Neuronal stem cell (in vitro differentiated cells): Measurements from ENCODE around the gene GYPB.
"Not testable (repeated sequence)": the region's sequence is repeated elsewhere in the genome, so short reads cannot be mapped to it uniquely, and the experiment has no call there.

ENCODE experiments used
- DNase-seq: peaks from one replicate; pipeline ENCODE4 v3.0.0-alpha.2; 2013; ENCODE audit warnings: low spot score
- H2AFZ ChIP-seq: one replicate; pipeline ENCODE4 v1.6.1; 2013; ENCODE audit warnings: mild to moderate bottlenecking, low read length, inconsistent platforms
- H2AK5ac ChIP-seq: 2 replicates; pipeline ENCODE4 v1.6.1; 2013; ENCODE audit warnings: low read depth, mild to moderate bottlenecking, inconsistent platforms, low read length, moderate library complexity, mixed read lengths
- H2BK120ac ChIP-seq: 2 replicates; pipeline ENCODE4 v1.6.1; 2013; ENCODE audit warnings: low read depth, mild to moderate bottlenecking, inconsistent platforms, low read length, moderate library complexity, mixed read lengths
- H2BK12ac ChIP-seq: one replicate; pipeline ENCODE4 v1.6.1; 2013; ENCODE audit warnings: low read length, inconsistent platforms
- H2BK15ac ChIP-seq: 2 replicates; pipeline ENCODE4 v1.6.1; 2013; ENCODE audit warnings: mild to moderate bottlenecking, low read length, inconsistent platforms, mixed read lengths
- H2BK5ac ChIP-seq: one replicate; pipeline ENCODE4 v1.6.1; 2013; ENCODE audit warnings: inconsistent platforms, mild to moderate bottlenecking, low read length, moderate library complexity
- H3K14ac ChIP-seq: one replicate; pipeline ENCODE4 v1.6.1; 2013; ENCODE audit warnings: low read length, inconsistent platforms
- H3K18ac ChIP-seq: 2 replicates; pipeline ENCODE4 v1.6.1; 2013; ENCODE audit warnings: low read length, inconsistent platforms
- H3K23ac ChIP-seq: 2 replicates; pipeline ENCODE4 v1.6.1; 2013; ENCODE audit warnings: low read depth, mild to moderate bottlenecking, mixed read lengths, low read length, inconsistent platforms; ENCODE audit not compliant: poor library complexity
- H3K27ac ChIP-seq: replicated peaks from 3 replicates; pipeline ENCODE4 v1.5.1; 2013; ENCODE audit warnings: low read length, inconsistent platforms
- H3K27me3 ChIP-seq, 3 experiments: 2 replicates each; pipeline ENCODE4 v1.6.1; 2013; ENCODE audit warnings: low read length in 3 of 3, mild to moderate bottlenecking in 2 of 3, inconsistent platforms in 1 of 3, low read depth in 1 of 3, mixed read lengths in 1 of 3, moderate library complexity in 1 of 3; ENCODE audit not compliant: control insufficient read depth in 3 of 3, insufficient read depth in 3 of 3
- H3K36me3 ChIP-seq, 2 donors: replicated peaks in 1 of 2; 2 replicates each; pipeline ENCODE4 v1.6.1; 2013; ENCODE audit warnings: low read length in 2 of 2; ENCODE audit not compliant: control insufficient read depth in 2 of 2, insufficient read depth in 2 of 2
- H3K4ac ChIP-seq: 2 replicates; pipeline ENCODE4 v1.6.1; 2013; ENCODE audit warnings: inconsistent platforms, mild to moderate bottlenecking, low read length, moderate library complexity
- H3K4me1 ChIP-seq, 2 donors: 1 replicate in 1 of 2; 2 replicates in 1 of 2; pipeline ENCODE4 v1.6.1; 2013; ENCODE audit warnings: low read length in 2 of 2, low read depth in 1 of 2; ENCODE audit not compliant: control insufficient read depth in 2 of 2, insufficient read depth in 1 of 2
- H3K4me2 ChIP-seq: one replicate; pipeline ENCODE4 v1.6.1; 2013; ENCODE audit warnings: mild to moderate bottlenecking, low read length, inconsistent platforms; ENCODE audit not compliant: insufficient read depth, poor library complexity, severe bottlenecking
- H3K4me3 ChIP-seq, 2 donors: 2 replicates each; pipeline ENCODE4 v1.5.1; 2013; ENCODE audit warnings: low read length in 2 of 2, mild to moderate bottlenecking in 2 of 2, inconsistent platforms in 1 of 2, moderate library complexity in 1 of 2
- H3K79me1 ChIP-seq: one replicate; pipeline ENCODE4 v1.6.1; 2013; ENCODE audit warnings: low read depth, mild to moderate bottlenecking, inconsistent platforms, low read length, moderate library complexity
- H3K9ac ChIP-seq: one replicate; pipeline ENCODE4 v1.6.1; 2013; ENCODE audit warnings: mild to moderate bottlenecking, low read depth, low read length, inconsistent platforms; ENCODE audit not compliant: poor library complexity
- H3K9me3 ChIP-seq, 2 donors: replicated peaks in 1 of 2; 2 replicates each; pipeline versions ENCODE3 to v1.6.1; 2013; ENCODE audit warnings: low read length in 2 of 2, mild to moderate bottlenecking in 2 of 2, inconsistent platforms in 1 of 2, low read depth in 1 of 2, mixed read lengths in 1 of 2, moderate library complexity in 1 of 2; ENCODE audit not compliant: control insufficient read depth in 2 of 2, insufficient read depth in 1 of 2
- H4K8ac ChIP-seq: one replicate; pipeline ENCODE4 v1.6.1; 2013; ENCODE audit warnings: low read depth, mild to moderate bottlenecking, inconsistent platforms, low read length, moderate library complexity
- H4K91ac ChIP-seq: one replicate; pipeline ENCODE4 v1.6.1; 2013; ENCODE audit warnings: low read length, low read depth, mild to moderate bottlenecking, inconsistent platforms; ENCODE audit not compliant: poor library complexity
- WGBS, 2 donors: extraction: QIAGEN DNeasy Blood & Tissue Kit; methylation state at CpG; one replicate each; pipeline ENCODE4 v1.1.7; 2013; ENCODE audit warnings: missing lambda C conversion rate in 2 of 2, mixed read lengths in 1 of 2; ENCODE audit not compliant: insufficient read length in 2 of 2, insufficient replicate concordance in 1 of 2; ENCODE audit errors: extremely low coverage in 2 of 2; 5-methylcytosine and 5-hydroxymethylcytosine counted together

Gene GYPB

DNA sequence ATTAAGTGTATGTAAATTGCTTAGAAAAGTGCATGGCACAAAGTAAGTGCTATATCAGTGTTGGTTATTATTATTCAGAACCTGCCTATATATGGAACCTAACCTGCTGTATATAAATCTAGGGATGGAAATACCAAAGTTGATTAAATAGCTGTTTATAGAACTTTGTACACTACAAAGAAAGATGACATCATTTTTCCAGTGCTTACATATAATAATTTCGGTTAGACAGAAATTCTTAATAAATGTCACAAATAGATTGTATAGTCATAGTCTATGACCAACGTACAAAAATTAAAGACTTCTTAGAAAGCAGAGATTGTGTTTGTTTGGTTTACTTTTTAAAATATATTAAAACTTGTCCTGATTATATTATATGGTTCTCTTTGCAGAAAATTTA is 4.4 kb downstream of the GYPB start:
- no peak for DNase-seq
- no peak overlapping the region for H2BK5ac ChIP-seq

DNA sequence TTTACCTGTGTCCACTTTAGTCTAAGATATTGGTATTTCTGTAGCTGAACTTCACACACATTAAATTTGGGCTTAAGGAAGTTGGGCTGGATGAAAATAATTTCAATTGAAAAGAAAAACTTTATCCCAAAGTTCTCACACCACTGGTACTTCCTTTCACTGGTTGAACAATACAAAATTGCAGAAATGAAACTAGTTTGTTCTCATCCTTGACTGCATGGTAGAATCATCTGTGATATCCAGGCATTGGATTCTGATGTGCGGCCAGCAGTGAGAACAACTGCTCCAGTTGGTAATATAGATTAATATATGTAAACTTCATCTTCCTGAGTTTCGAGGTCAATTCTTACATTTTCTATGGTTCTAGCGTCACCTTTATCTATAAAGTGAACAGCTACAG is 10.6 kb downstream of the GYPB start:
- not testable (repeated sequence) for H2BK5ac ChIP-seq, H2AFZ ChIP-seq, H2BK15ac ChIP-seq, H3K4me3 ChIP-seq, H2AK5ac ChIP-seq, H3K9me3 ChIP-seq, H4K91ac ChIP-seq, H3K4ac ChIP-seq, H3K18ac ChIP-seq, H3K9ac ChIP-seq, H3K4me2 ChIP-seq, H3K4me1 ChIP-seq, DNase-seq, H2BK12ac ChIP-seq, H4K8ac ChIP-seq, H3K79me1 ChIP-seq, H3K27ac ChIP-seq, H3K14ac ChIP-seq, H3K27me3 ChIP-seq, H2BK120ac ChIP-seq, H3K36me3 ChIP-seq, H3K23ac ChIP-seq
- WGBS, 2 donors, result no CpG with 5 or more reads among the region's 3 CpGs

More for the DNA sequence above, 4.4 kb downstream of the GYPB start:
- Histone ChIP-seq H4K91ac (no peak overlapping the region), H2BK15ac (no peak overlapping the region), H3K4me2 (no peak overlapping the region), H2BK120ac (no peak overlapping the region), H3K4me1 (no peaks in the 10 kb centered on the region), H3K4ac (no peak overlapping the region), H2AFZ (no peak overlapping the region), H3K27me3 (no peaks in the 10 kb centered on the region), H2BK12ac (no peak overlapping the region), H2AK5ac (no peak overlapping the region), H4K8ac (no peak overlapping the region), H3K79me1 (no peaks in the 10 kb centered on the region), H3K18ac (no peak overlapping the region), H3K36me3 (no peaks in the 10 kb centered on the region), H3K14ac (no peak overlapping the region), H3K23ac (no peak overlapping the region), H3K9ac (no peak overlapping the region), H3K27ac (no peak overlapping the region), H3K9me3 (no peaks in the 10 kb centered on the region), H3K4me3 (no peak overlapping the region)
- WGBS, 2 donors, result no CpG with 5 or more reads among the region's 2 CpGs

DNA sequence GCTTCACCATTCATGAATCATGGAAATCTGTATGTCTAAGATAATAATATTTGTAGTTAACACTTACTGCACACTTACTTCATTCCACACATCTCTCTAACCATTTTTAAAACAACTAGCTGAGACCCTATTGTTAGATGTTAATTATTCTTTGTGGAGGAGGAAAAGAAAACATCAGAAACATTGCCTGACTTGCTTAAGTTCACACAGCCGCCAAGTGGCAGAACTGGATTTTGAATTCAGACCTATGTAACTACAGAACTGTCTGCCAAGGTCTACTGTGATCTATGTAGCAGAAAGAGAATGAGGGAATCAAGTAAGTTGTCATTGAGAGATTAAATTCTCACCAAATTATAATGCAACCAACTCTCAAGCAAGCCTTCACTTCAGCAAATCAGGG is 11.2 kb downstream of the GYPB start:
- not testable (repeated sequence) for H3K23ac ChIP-seq, H2BK5ac ChIP-seq, H2AK5ac ChIP-seq, H3K4ac ChIP-seq, H3K9me3 ChIP-seq, H2AFZ ChIP-seq, H3K4me3 ChIP-seq, H3K27me3 ChIP-seq, H2BK15ac ChIP-seq, H2BK12ac ChIP-seq, H3K14ac ChIP-seq, H3K18ac ChIP-seq, H3K4me2 ChIP-seq, H2BK120ac ChIP-seq, H4K8ac ChIP-seq, H3K36me3 ChIP-seq, H3K4me1 ChIP-seq, DNase-seq, H3K27ac ChIP-seq, H3K9ac ChIP-seq, H3K79me1 ChIP-seq, H4K91ac ChIP-seq
- no CpG with 5 or more reads among the region's 1 CpG for WGBS, 2 donors

DNA sequence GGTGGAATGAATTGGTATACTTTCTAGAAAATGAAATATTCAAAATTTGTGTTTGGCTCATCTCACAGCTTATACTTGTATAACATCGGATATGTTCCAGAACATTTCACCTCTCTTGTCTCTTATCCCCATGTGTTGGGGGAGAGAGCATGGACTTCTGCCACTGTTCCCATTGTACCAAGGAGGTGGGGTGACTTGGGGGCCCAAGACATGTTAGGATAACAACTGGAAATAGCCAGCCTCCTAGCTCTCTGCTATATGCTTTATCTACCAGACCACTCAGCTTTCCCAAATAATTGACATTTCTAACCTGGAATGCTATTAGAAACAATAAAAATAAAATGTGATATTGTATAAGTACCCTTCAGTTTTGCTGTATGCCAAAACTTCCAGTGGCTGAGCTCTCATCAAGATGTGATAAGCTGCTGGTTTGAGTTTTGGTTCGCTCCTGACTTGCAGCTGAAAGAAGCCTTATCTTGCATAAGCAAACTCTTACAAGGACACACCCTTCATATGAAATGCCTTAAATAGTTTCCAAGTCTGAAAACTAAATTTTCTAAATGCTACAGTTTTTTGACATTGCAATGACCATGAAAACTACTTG is 12.9 kb downstream of the GYPB start:
- H3K4me2 ChIP-seq, H3K9ac ChIP-seq, H2BK120ac ChIP-seq, H2AK5ac ChIP-seq, H2BK5ac ChIP-seq, H3K23ac ChIP-seq, H3K4me1 ChIP-seq, H3K9me3 ChIP-seq, H3K14ac ChIP-seq, H2AFZ ChIP-seq, H3K36me3 ChIP-seq, H4K8ac ChIP-seq, H2BK12ac ChIP-seq, H4K91ac ChIP-seq, H3K27ac ChIP-seq, H3K4me3 ChIP-seq, H3K79me1 ChIP-seq, H3K4ac ChIP-seq, H3K27me3 ChIP-seq, H3K18ac ChIP-seq, H2BK15ac ChIP-seq, DNase-seq: not testable (repeated sequence)
- WGBS, 2 donors, result no CpG with 5 or more reads among the region's 2 CpGs
